K562 (cell line): ENCODE measurements around the gene LYAR. TPM values are rescaled to one million over a fixed set of nuclear protein-coding genes. Genes with fewer than 3 reads are reported as not detected.

Source experiments
- ATAC-seq: fragments of 200-7000 bp; cut with Tn5 transposase; 3 replicates; pipeline ENCODE4 v1.9.1; 2020; ENCODE audit warnings: moderate library complexity
- BruUV-seq: library from RNA; stranded (reverse); fragments of 400-500 nt; replicated peaks from 2 replicates; lab custom pipeline; 2021; lab: Mats Ljungman, UMichigan
- CTCF ChIA-PET: fragments of 300-600 bp; formaldehyde crosslinking; extraction: SDS; loops from one replicate; lab custom pipeline; 2021; ENCODE audit warnings: low intra/inter-chr PET ratio; lab: Yijun Ruan, JAX
- POLR2A ChIA-PET: fragments of 300-600, 350-650 bp; sonication (Branson Sonifier 250); formaldehyde crosslinking; extraction: SDS; loops from one replicate; lab custom pipeline; 2021; ENCODE audit warnings: antibody characterized with exemption, inconsistent platforms; lab: Yijun Ruan, JAX
- DNase-seq, 4 experiments: peaks; one replicate each; pipeline versions ENCODE4 v3.0.0 to v3.0.0-alpha.2; 2011 to 2018; ENCODE audit warnings: low spot score in 3 of 4, mixed read lengths in 3 of 4; ENCODE audit errors: extremely low read depth in 1 of 4
- FAIRE-seq: peaks from 2 replicates; lab custom pipeline; 2011; peaks lifted over from hg19 to GRCh38; lab: Jason Lieb, UNC
- H2AFZ ChIP-seq: 2 replicates; pipeline ENCODE4 v1.6.0; 2011; ENCODE audit warnings: low read depth, low read length, control low read depth, inconsistent platforms
- H3K27ac ChIP-seq: fragments of 200-600 bp; 3 replicates; pipeline ENCODE4 v1.8.0; 2011; ENCODE audit warnings: low read depth, mild to moderate bottlenecking, control low read depth, inconsistent platforms, low read length, moderate library complexity, mixed read lengths; ENCODE audit errors: extremely low read depth
- H3K27me3 ChIP-seq, 2 experiments: fragments of 300-600 bp in 1 of 2; 2 replicates in 1 of 2; 3 replicates in 1 of 2; pipeline versions ENCODE4 v1.6.0 to v1.8.0; 2011; ENCODE audit warnings: inconsistent platforms in 2 of 2, low read length in 2 of 2, mild to moderate bottlenecking in 1 of 2, mixed read lengths in 1 of 2, moderate library complexity in 1 of 2; ENCODE audit not compliant: control insufficient read depth in 2 of 2, insufficient read depth in 2 of 2
- H3K36me3 ChIP-seq: fragments of 300-600 bp; 3 replicates; pipeline ENCODE4 v1.8.0; 2011; ENCODE audit warnings: mild to moderate bottlenecking, low read length, inconsistent platforms; ENCODE audit not compliant: control insufficient read depth, insufficient read depth
- H3K4me1 ChIP-seq, 2 experiments: fragments of 200-600 bp in 1 of 2; replicated peaks in 1 of 2; 2 replicates in 1 of 2; 3 replicates in 1 of 2; pipeline versions ENCODE4 v1.5.1 to v1.8.0; 2011; ENCODE audit warnings: inconsistent platforms in 2 of 2, low read length in 2 of 2, mild to moderate bottlenecking in 1 of 2, mixed read lengths in 1 of 2, moderate library complexity in 1 of 2; ENCODE audit not compliant: control insufficient read depth in 2 of 2, insufficient read depth in 2 of 2
- H3K4me2 ChIP-seq: 2 replicates; pipeline ENCODE4 v1.6.1; 2011; ENCODE audit warnings: low read length, control low read depth, inconsistent platforms, mixed read lengths; ENCODE audit not compliant: insufficient read depth
- H3K4me3 ChIP-seq: fragments of 200-600 bp; sonication (generic), shearing (Covaris generic); 2 replicates; pipeline ENCODE4 v1.5.1; 2016; ENCODE audit warnings: control low read depth, inconsistent platforms
- H3K79me2 ChIP-seq: fragments of 200-600 bp; 3 replicates; pipeline ENCODE4 v1.8.0; 2011; ENCODE audit warnings: low read length, inconsistent platforms; ENCODE audit not compliant: control insufficient read depth, insufficient read depth
- H3K9ac ChIP-seq, 2 experiments: 2 replicates each; pipeline versions ENCODE4 v1.6.0 to v1.6.1; 2011; ENCODE audit warnings: low read depth in 2 of 2, low read length in 2 of 2, control low read depth in 1 of 2, inconsistent platforms in 1 of 2, mild to moderate bottlenecking in 1 of 2, mixed read lengths in 1 of 2; ENCODE audit not compliant: insufficient read depth in 1 of 2
- H3K9me1 ChIP-seq: one replicate; pipeline ENCODE4 v1.6.0; 2011; ENCODE audit warnings: inconsistent platforms, mild to moderate bottlenecking, low read length, moderate library complexity; ENCODE audit not compliant: control insufficient read depth, insufficient read depth
- H3K9me3 ChIP-seq: replicated peaks from 2 replicates; pipeline ENCODE4 v1.5.1; 2011; ENCODE audit warnings: low read depth, low read length, inconsistent platforms; ENCODE audit not compliant: control insufficient read depth, insufficient read depth
- H4K20me1 ChIP-seq: replicated peaks from 2 replicates; pipeline ENCODE4 v1.6.1; 2011; ENCODE audit warnings: low read length, inconsistent platforms, mixed read lengths; ENCODE audit not compliant: control insufficient read depth, insufficient read depth
- DLX4 ChIP-seq: fragments of 250-450 bp; sonication (Bioruptor Pico); IDR thresholded peaks from 2 replicates; pipeline ENCODE4 v1.6.1; 2021; ENCODE audit warnings: mild to moderate bottlenecking
- HNRNPH1 ChIP-seq: fragments of 200-400 bp; formaldehyde crosslinking; optimal IDR thresholded peaks from 2 replicates; pipeline ENCODE3; 2017; ENCODE audit warnings: low read depth, mild to moderate bottlenecking, low read length, moderate library complexity
- LARP7 ChIP-seq: fragments of 450-650 bp; IDR thresholded peaks from 2 replicates; pipeline ENCODE4 v1.6.1; 2016
- NCOA1 ChIP-seq: fragments of 450-650 bp; IDR thresholded peaks from 2 replicates; pipeline ENCODE4 v1.6.1; 2016; ENCODE audit warnings: low read depth
- SAFB2 ChIP-seq: fragments of 200-400 bp; formaldehyde crosslinking; IDR thresholded peaks from 2 replicates; pipeline ENCODE4 v1.6.1; 2018; ENCODE audit warnings: borderline replicate concordance, low read length, low read depth, moderate library complexity; ENCODE audit not compliant: severe bottlenecking
- ZBTB17 ChIP-seq: fragments of 450-650 bp; formaldehyde crosslinking; IDR thresholded peaks from 2 replicates; pipeline ENCODE4 v1.4.0; 2020; ENCODE audit warnings: mild to moderate bottlenecking
- ZNF431 ChIP-seq: sonication (generic); formaldehyde crosslinking; IDR thresholded peaks from 2 replicates; pipeline ENCODE4 v1.8.0; 2022; ENCODE audit warnings: mild to moderate bottlenecking, missing genetic modification reagents
- WGBS: fragments of 100-300 bp; shearing (Covaris generic); methylation state at CpG from one replicate; pipeline ENCODE4 v1.1.6; 2016; ENCODE audit warnings: low coverage, mixed read lengths; ENCODE audit not compliant: insufficient coverage; ENCODE audit errors: missing lambda C conversion rate; 5-methylcytosine and 5-hydroxymethylcytosine counted together
- in situ Hi-C: fragments of 300-500 bp; cut with MboI; formaldehyde crosslinking; loops from 4 replicates; pipeline ENCODE4 v1.15.0; 2018; ENCODE audit warnings: inconsistent platforms, mixed read lengths
- intact Hi-C: fragments of 100-400 bp; cut with micrococcal nuclease; formaldehyde crosslinking; loops from 2 replicates; pipeline ENCODE4 v1.14.2; 2022
- polyA plus RNA-seq, 8 experiments: library from polyadenylated mRNA; depleted of rRNA in 4 of 8; stranded (reverse) in 5 of 8; unstranded in 3 of 8; fragments of >200 nt; fragmentation: Nextera tagmentation in 2 of 8; fragmentation: Illumina TruSeq in 1 of 8; extraction: Ambion mirVana in 2 of 8; extraction: Trizol in 1 of 8; gene quantifications; 2 replicates each; pipeline versions ENCODE4 v1.2.1 to v1.2.3, GENCODE V29; 2011 to 2014; ENCODE audit warnings: inconsistent platforms in 1 of 8, missing spikeins in 1 of 8
- total RNA-seq, 7 experiments: library from RNA; depleted of rRNA in 6 of 7; stranded (reverse); fragments of >200 nt in 6 of 7; fragmentation: Illumina TruSeq in 2 of 7; extraction: Trizol in 2 of 7; gene quantifications; 2 replicates each; pipeline versions ENCODE4 v1.2.1 to v1.2.3, GENCODE V29; 2011 to 2021; ENCODE audit warnings: low replicate concordance in 1 of 7
- TF ChIP-seq, protein P1 (sequence below): sonication (generic); formaldehyde crosslinking; IDR thresholded peaks from 2 replicates; pipeline ENCODE4 v1.8.0; 2022; ENCODE audit warnings: mild to moderate bottlenecking, missing genetic modification reagents

The LYAR gene
- total and polyA plus RNA-seq, 9 of the 15 experiments (the other 6 are each of a cell fraction or from before 2014, with no cell fraction given) = 28.3 to 172 (median 127) TPM

- Histone ChIP-seq H3K79me2 (no peaks in the 10 kb centered on the region), H4K20me1 (no peaks in the 10 kb centered on the region), H3K9ac (no peak overlapping the region), H3K9me3 (no peaks in the 10 kb centered on the region), H3K27me3 (no peaks in the 10 kb centered on the region), H3K4me1 (peaks cover 8 to 13% of the 10 kb centered on the region in 2 experiments; a peak in 4 of 5 replicates), H3K4me3 (no peak overlapping the region), H3K4me2 (no peak overlapping the region), H3K36me3 (peaks cover 20% of the 10 kb centered on the region; the same call in 2 of the 3 replicates), H3K9me1 (no peaks in the 10 kb centered on the region), H2AFZ (no peak overlapping the region), H3K27ac (no peak overlapping the region)
- in situ Hi-C loops = no loop called here
- DNase-seq (no peak), ATAC-seq (no peak), FAIRE-seq (no peak)
- BruUV-seq = no TSS peak
- ChIA-PET POLR2A (interaction anchor here (0.6 to 1.5 kb wide), 3 partner anchors 10 to 56 kb away, joined by 3 to 4 read pairs (median 3); no protein-coding TSS in a partner anchor), CTCF (no interaction called here)
- WGBS = 71% methylated on average over 22 of the region's 23 CpGs
- intact Hi-C loops = no loop called here
- no peak for TF ChIP-seq SAFB2
- TF ChIP-seq LARP7 = no peak
- TF ChIP-seq NCOA1 = no peak
- TF ChIP-seq ZBTB17 (CRISPR knock-in tag) = no peak
- TF ChIP-seq HNRNPH1 = no peak
Measured at GRCh38 chr4:4317496-4318232, 27.7 kb upstream of the LYAR start.

DNA sequence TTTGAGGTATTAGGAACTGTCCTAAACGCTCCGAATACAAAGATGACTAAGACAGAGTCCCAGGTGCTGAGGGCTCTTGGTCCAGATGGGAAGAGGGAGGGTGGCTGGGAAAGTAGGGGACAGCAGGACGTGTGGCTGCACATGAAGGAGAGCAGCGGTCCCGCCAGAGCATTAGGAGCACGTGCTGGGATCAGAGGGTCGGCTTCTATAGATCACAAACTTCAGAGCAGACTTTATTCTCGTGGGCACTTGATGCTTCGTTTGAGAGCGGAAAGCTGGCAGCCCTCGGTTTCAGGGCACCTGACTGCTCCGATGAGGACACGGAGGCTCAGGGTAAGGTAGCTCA, 26.2 kb upstream of the LYAR start:
- Histone ChIP-seq H3K9me3 (no peaks in the 10 kb centered on the region), H3K9me1 (no peaks in the 10 kb centered on the region), H3K9ac (peak overlapping the region in 1 of 2 experiments; percentile 19; a peak in 1 of 4 replicates), H3K36me3 (peaks cover 13% of the 10 kb centered on the region; the same call in 2 of the 3 replicates), H4K20me1 (no peaks in the 10 kb centered on the region), H2AFZ (no peak overlapping the region), H3K4me2 (no peak overlapping the region), H3K79me2 (no peaks in the 10 kb centered on the region), H3K27ac (no peak overlapping the region), H3K4me1 (peaks cover 1 to 4% of the 10 kb centered on the region in 2 experiments; a peak in 3 of 5 replicates), H3K4me3 (no peak overlapping the region), H3K27me3 (no peaks in the 10 kb centered on the region)
- DNase-seq (no peak), FAIRE-seq (no peak), ATAC-seq (no peak)
- intact Hi-C loops (no loop called here), in situ Hi-C loops (no loop called here)
- ChIA-PET CTCF (no interaction called here), POLR2A (no interaction called here)
- WGBS = 75% methylated on average over 13 of the region's 13 CpGs
- BruUV-seq = no TSS peak
- TF ChIP-seq ZNF431 (no peak), DLX4 (no peak)
- TF ChIP-seq, protein P1, sequence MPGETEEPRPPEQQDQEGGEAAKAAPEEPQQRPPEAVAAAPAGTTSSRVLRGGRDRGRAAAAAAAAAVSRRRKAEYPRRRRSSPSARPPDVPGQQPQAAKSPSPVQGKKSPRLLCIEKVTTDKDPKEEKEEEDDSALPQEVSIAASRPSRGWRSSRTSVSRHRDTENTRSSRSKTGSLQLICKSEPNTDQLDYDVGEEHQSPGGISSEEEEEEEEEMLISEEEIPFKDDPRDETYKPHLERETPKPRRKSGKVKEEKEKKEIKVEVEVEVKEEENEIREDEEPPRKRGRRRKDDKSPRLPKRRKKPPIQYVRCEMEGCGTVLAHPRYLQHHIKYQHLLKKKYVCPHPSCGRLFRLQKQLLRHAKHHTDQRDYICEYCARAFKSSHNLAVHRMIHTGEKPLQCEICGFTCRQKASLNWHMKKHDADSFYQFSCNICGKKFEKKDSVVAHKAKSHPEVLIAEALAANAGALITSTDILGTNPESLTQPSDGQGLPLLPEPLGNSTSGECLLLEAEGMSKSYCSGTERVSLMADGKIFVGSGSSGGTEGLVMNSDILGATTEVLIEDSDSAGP (CRISPR knock-in tag) = no peak
